Glutamatergic neuron (in vitro differentiated cells): Measurements from ENCODE around the gene PHPT1. TPM values are rescaled to one million over a fixed set of nuclear protein-coding genes. Genes with fewer than 3 reads are reported as not detected.

Experiments
- DNase-seq: peaks from one replicate; pipeline ENCODE4 v3.0.0; 2022
- H3K27ac Mint-ChIP-seq: one replicate; pipeline ENCODE4 v1.8.0; 2020; ENCODE audit warnings: mild to moderate bottlenecking, mixed read lengths, inconsistent platforms; ENCODE audit not compliant: unreplicated experiment
- H3K27me3 Mint-ChIP-seq: one replicate; pipeline ENCODE4 v1.8.0; 2020; ENCODE audit warnings: mild to moderate bottlenecking, moderate library complexity, mixed read lengths, inconsistent platforms; ENCODE audit not compliant: unreplicated experiment
- H3K36me3 Mint-ChIP-seq: one replicate; pipeline ENCODE4 v1.8.0; 2020; ENCODE audit warnings: mild to moderate bottlenecking, mixed read lengths, inconsistent platforms; ENCODE audit not compliant: unreplicated experiment
- H3K4me1 Mint-ChIP-seq: one replicate; pipeline ENCODE4 v1.8.0; 2020; ENCODE audit warnings: mild to moderate bottlenecking, low read depth, mixed read lengths, inconsistent platforms; ENCODE audit not compliant: unreplicated experiment
- H3K4me3 Mint-ChIP-seq: one replicate; pipeline ENCODE4 v1.8.0; 2020; ENCODE audit warnings: mild to moderate bottlenecking, mixed read lengths, inconsistent platforms; ENCODE audit not compliant: unreplicated experiment
- H3K9me3 Mint-ChIP-seq: one replicate; pipeline ENCODE4 v1.8.0; 2020; ENCODE audit warnings: mild to moderate bottlenecking, moderate library complexity, mixed read lengths, inconsistent platforms; ENCODE audit not compliant: unreplicated experiment
- total RNA-seq: library from RNA; stranded (reverse); fragmentation: NEBNext Ultra II Directional; extraction: Animal tissue kit (Norgen Biotek cat#: 25700); gene quantifications from one replicate; pipeline ENCODE4 v1.2.1, GENCODE V29; 2021; ENCODE audit not compliant: unreplicated experiment
- TF ChIP-seq, protein P1 (sequence below): fragments of 200-600 bp; sonication (generic); IDR thresholded peaks from one replicate; pipeline ENCODE4 v1.5.0; 2021; ENCODE audit not compliant: partially characterized antibody, unreplicated experiment

The PHPT1 gene
- total RNA-seq, 1 donor from 2014 or later: 101 TPM

- no peak overlapping the region for H3K4me3 Mint-ChIP-seq
- no peak for DNase-seq
- no peak overlapping the region for H3K27ac Mint-ChIP-seq
- TF ChIP-seq, protein P1, sequence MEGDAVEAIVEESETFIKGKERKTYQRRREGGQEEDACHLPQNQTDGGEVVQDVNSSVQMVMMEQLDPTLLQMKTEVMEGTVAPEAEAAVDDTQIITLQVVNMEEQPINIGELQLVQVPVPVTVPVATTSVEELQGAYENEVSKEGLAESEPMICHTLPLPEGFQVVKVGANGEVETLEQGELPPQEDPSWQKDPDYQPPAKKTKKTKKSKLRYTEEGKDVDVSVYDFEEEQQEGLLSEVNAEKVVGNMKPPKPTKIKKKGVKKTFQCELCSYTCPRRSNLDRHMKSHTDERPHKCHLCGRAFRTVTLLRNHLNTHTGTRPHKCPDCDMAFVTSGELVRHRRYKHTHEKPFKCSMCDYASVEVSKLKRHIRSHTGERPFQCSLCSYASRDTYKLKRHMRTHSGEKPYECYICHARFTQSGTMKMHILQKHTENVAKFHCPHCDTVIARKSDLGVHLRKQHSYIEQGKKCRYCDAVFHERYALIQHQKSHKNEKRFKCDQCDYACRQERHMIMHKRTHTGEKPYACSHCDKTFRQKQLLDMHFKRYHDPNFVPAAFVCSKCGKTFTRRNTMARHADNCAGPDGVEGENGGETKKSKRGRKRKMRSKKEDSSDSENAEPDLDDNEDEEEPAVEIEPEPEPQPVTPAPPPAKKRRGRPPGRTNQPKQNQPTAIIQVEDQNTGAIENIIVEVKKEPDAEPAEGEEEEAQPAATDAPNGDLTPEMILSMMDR: no peak
- peaks cover 16% of the 10 kb centered on the region for H3K27me3 Mint-ChIP-seq
- peaks cover 10% of the 10 kb centered on the region for H3K9me3 Mint-ChIP-seq
- H3K36me3 Mint-ChIP-seq: no peaks in the 10 kb centered on the region
- H3K4me1 Mint-ChIP-seq: peaks cover 7% of the 10 kb centered on the region
These were observed 3.5 kb upstream of the PHPT1 start for GRCh38 chr9:136845465-136846260.

DNA sequence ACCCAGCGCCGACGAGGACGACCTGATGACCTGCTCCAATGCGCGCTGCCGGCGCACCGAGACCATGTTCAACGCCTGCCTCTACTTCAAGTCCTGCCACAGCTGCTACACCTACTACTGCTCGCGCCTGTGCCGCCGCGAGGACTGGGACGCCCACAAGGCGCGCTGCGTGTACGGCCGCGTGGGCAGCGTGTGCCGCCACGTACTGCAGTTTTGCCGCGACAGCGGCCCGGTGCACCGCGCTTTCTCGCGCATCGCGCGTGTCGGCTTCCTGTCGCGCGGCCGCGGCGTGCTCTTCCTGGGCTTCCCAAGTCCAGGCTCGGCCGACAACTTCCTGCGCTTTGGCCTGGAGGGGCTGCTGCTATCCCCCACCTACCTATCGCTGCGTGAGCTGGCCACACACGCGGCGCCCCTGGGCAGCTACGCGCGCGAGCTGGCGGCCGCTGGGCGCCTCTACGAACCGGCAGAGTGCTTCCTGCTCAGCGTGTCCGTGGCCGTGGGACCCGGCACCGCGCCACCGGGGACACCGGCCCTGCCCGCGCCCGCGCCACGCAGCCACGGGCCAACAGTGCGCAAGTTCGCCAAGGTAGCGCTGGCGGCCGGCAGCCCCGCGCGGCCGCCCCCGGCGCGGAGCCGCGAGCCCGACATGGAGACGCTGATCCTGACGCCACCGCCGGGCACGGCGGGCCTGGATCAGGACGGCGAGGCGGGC, 2.7 kb upstream of the PHPT1 start:
- peaks cover 10% of the 10 kb centered on the region for H3K9me3 Mint-ChIP-seq
- no peaks in the 10 kb centered on the region for H3K36me3 Mint-ChIP-seq
- H3K27ac Mint-ChIP-seq: no peak overlapping the region
- peaks cover 2% of the 10 kb centered on the region for H3K4me1 Mint-ChIP-seq
- no peak for DNase-seq
- TF ChIP-seq, protein P1: no peak
- no peak overlapping the region for H3K4me3 Mint-ChIP-seq
- peaks cover 16% of the 10 kb centered on the region for H3K27me3 Mint-ChIP-seq

GRCh38 chr9:136847088-136847825, 2.0 kb upstream of the PHPT1 start:
- Mint-ChIP-seq H3K4me1 (peaks cover 2% of the 10 kb centered on the region), H3K27ac (peak overlapping the region; percentile 73), H3K9me3 (peaks cover 10% of the 10 kb centered on the region), H3K27me3 (peaks cover 16% of the 10 kb centered on the region), H3K36me3 (no peaks in the 10 kb centered on the region), H3K4me3 (peak overlapping the region; percentile 90)
- DNase-seq: peak; percentile 64
- TF ChIP-seq, protein P1: no peak

GRCh38 chr9:136847826-136848392, 1.3 kb upstream of the PHPT1 start:
- H3K4me1 Mint-ChIP-seq: peaks cover 2% of the 10 kb centered on the region

More at GRCh38 chr9:136847826-136848392, 1.3 kb upstream of the PHPT1 start:
- peak; percentile 87 for DNase-seq
- Mint-ChIP-seq H3K27me3 (peaks cover 16% of the 10 kb centered on the region), H3K36me3 (no peaks in the 10 kb centered on the region), H3K27ac (peak overlapping the region; percentile 73), H3K9me3 (peaks cover 10% of the 10 kb centered on the region), H3K4me3 (peak overlapping the region; percentile 90)
- TF ChIP-seq, protein P1: no peak
